Activated CD8-positive, alpha-beta T cell treated with anti-CD3 and anti-CD28 coated beads for 36 hours (primary cell): Measurements from ENCODE around the gene DBF4B. TPM values are rescaled to one million over a fixed set of nuclear protein-coding genes. Genes with fewer than 3 reads are reported as not detected.
"Not testable (repeated sequence)": the region's sequence is repeated elsewhere in the genome, so short reads cannot be mapped to it uniquely, and the experiment has no call there.

Source experiments
- ATAC-seq: fragments of 200-7000 bp; cut with Tn5 transposase; one replicate; pipeline ENCODE4 v1.10.0; 2021; ENCODE audit warnings: mild to moderate bottlenecking, moderate library complexity
- CTCF ChIA-PET: fragments of 350-600 bp; sonication (Branson Sonifier 250); formaldehyde crosslinking; loops from one replicate; lab custom pipeline; 2021; ENCODE audit warnings: antibody characterized with exemption; lab: Charles Lee
- POLR2A ChIA-PET: fragments of 350-600 bp; sonication (Branson Sonifier 250); formaldehyde crosslinking; loops from one replicate; lab custom pipeline; 2021; ENCODE audit warnings: antibody characterized with exemption; lab: Charles Lee
- DNase-seq: peaks from one replicate; pipeline ENCODE4 v3.0.0-alpha.2; 2020
- H3K27ac Mint-ChIP-seq: one replicate; pipeline ENCODE4 v1.8.0; 2021; ENCODE audit warnings: mild to moderate bottlenecking, mixed read lengths
- H3K27me3 Mint-ChIP-seq: one replicate; pipeline ENCODE4 v1.8.0; 2021; ENCODE audit warnings: mixed read lengths
- H3K36me3 Mint-ChIP-seq: one replicate; pipeline ENCODE4 v1.8.0; 2021; ENCODE audit warnings: low read depth, mixed read lengths
- H3K4me1 Mint-ChIP-seq: one replicate; pipeline ENCODE4 v1.8.0; 2021; ENCODE audit warnings: low read depth, mixed read lengths
- H3K4me3 Mint-ChIP-seq: one replicate; pipeline ENCODE4 v1.8.0; 2021; ENCODE audit warnings: mild to moderate bottlenecking, moderate library complexity, mixed read lengths
- H3K9me3 Mint-ChIP-seq: one replicate; pipeline ENCODE4 v1.8.0; 2021; ENCODE audit warnings: mixed read lengths
- intact Hi-C: fragments of 100-400 bp; cut with micrococcal nuclease; formaldehyde crosslinking; loops from one replicate; pipeline ENCODE4 v1.10.0; 2022
- total RNA-seq, 2 experiments: library from RNA; stranded (reverse); gene quantifications; one replicate each; pipeline ENCODE4 v1.2.3, GENCODE V29; 2021
- TF ChIP-seq, protein P1 (sequence below): fragments of 200-600 bp; IDR thresholded peaks from one replicate; pipeline ENCODE4 v1.8.0; 2022; ENCODE audit warnings: antibody characterized with exemption, mild to moderate bottlenecking

Gene DBF4B
- total RNA-seq, 2 experiments from 2014 or later, result 23.3 to 25.5 TPM

DNA sequence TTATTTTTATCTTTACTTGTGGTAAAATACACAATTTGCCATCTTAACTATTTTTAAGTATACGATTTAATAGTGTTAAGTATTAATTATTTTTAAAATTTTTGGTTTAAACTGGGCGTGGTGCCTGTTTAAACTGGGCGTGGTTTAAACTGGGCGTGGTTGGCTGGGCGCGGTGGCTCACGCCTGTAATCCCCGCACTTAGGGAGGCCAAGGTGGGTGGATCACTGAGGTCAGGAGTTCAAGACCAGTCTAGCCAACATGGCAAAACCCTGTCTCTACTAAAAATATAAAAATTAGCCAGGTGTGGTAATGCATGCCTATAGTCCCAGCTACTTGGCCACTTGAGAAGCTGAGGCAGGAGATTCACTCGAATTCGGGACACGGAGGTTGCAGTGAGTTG, 14.9 kb upstream of the DBF4B start:
- ChIA-PET POLR2A (no interaction called here), CTCF (interaction anchor here (0.9 kb wide), 1 partner anchor 18 kb away, joined by 3 read pairs; no protein-coding TSS in a partner anchor)
- no peak for DNase-seq
- Mint-ChIP-seq H3K9me3 (no peaks in the 10 kb centered on the region), H3K27me3 (no peaks in the 10 kb centered on the region), H3K4me1 (peaks cover 4% of the 10 kb centered on the region), H3K36me3 (no peaks in the 10 kb centered on the region), H3K4me3 (no peak overlapping the region), H3K27ac (no peak overlapping the region)
- TF ChIP-seq, protein P1, sequence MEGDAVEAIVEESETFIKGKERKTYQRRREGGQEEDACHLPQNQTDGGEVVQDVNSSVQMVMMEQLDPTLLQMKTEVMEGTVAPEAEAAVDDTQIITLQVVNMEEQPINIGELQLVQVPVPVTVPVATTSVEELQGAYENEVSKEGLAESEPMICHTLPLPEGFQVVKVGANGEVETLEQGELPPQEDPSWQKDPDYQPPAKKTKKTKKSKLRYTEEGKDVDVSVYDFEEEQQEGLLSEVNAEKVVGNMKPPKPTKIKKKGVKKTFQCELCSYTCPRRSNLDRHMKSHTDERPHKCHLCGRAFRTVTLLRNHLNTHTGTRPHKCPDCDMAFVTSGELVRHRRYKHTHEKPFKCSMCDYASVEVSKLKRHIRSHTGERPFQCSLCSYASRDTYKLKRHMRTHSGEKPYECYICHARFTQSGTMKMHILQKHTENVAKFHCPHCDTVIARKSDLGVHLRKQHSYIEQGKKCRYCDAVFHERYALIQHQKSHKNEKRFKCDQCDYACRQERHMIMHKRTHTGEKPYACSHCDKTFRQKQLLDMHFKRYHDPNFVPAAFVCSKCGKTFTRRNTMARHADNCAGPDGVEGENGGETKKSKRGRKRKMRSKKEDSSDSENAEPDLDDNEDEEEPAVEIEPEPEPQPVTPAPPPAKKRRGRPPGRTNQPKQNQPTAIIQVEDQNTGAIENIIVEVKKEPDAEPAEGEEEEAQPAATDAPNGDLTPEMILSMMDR, result no peak
- ATAC-seq, result no peak
- intact Hi-C loops, result no loop called here

DNA sequence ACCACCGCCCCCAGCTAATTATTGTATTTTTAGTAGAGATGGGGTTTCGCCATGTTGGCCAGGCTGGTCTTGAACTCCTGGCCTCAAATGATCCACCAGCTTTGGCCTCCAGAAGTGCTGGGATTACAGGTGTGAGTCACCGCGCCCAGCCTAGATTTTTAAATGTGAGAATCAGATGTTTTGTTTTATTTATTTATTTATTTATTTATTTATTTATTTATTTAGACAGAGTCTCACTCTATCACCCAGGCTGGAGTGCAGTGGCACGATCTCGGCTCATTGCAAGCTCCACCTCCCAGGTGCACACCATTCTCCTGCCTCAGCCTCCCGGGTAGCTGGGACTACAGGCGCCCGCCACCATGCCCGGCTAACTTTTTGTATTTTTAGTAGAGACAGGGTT, 8.2 kb upstream of the DBF4B start:
- H3K4me3 Mint-ChIP-seq, intact Hi-C loops, H3K27me3 Mint-ChIP-seq, H3K4me1 Mint-ChIP-seq, H3K9me3 Mint-ChIP-seq, DNase-seq, ATAC-seq, H3K27ac Mint-ChIP-seq, H3K36me3 Mint-ChIP-seq: not testable (repeated sequence)
- POLR2A ChIA-PET, result interaction anchor here (0.8 kb wide), 1 partner anchor 74 kb away, joined by 3 read pairs; no protein-coding TSS in a partner anchor
- CTCF ChIA-PET, result interaction anchor here (1.3 kb wide), 1 partner anchor 166 kb away, joined by 3 read pairs; no protein-coding TSS in a partner anchor

DNA sequence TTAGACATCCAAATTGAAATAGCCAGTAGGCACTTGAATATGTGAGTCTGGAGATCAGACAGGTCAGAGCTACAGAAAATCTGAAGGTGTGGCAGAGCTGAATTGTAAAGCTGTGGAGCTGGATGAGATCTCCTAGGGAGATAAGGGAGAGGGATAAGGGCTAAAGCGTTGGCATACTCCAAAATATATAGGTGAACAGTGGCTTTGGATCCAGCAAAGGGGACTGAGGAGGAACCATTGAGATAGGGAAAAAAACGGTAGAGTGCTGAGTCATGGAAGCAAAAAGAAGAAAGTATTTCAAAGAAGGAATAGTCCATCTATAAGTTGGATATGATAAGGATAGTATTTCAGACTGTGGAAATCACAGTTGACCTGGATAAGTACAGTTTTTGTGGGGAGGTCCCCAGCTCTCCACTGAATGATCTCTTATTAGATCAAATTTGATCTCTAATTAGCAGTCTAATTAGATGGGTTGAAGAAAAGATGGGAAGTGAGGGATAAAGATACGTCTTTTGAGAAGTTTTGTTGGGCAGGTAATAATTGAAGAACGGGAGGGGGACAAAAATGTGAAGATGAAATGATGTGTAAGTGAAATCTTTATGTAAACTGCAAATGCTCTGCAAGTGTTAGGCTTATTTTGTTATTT, 587 bp upstream of the DBF4B start:
- ChIA-PET POLR2A (interaction anchor here (0.9 to 2.3 kb wide), 6 partner anchors 17 to 70 kb away, joined by 3 to 13 read pairs (median 4); no protein-coding TSS in a partner anchor), CTCF (interaction anchor here (1.4 to 1.5 kb wide), 3 partner anchors 9 to 72 kb away, joined by 3 to 10 read pairs (median 3); no protein-coding TSS in a partner anchor)
- DNase-seq (no peak), ATAC-seq (no peak)
- Mint-ChIP-seq H3K4me3 (no peak overlapping the region), H3K4me1 (peaks cover 5% of the 10 kb centered on the region), H3K36me3 (no peaks in the 10 kb centered on the region), H3K9me3 (no peaks in the 10 kb centered on the region), H3K27ac (no peak overlapping the region), H3K27me3 (peaks cover 2% of the 10 kb centered on the region)
- TF ChIP-seq, protein P1, result no peak
- intact Hi-C loops, result no loop called here

GRCh38 chr17:44719444-44719843, 11.0 kb downstream of the DBF4B start:
- TF ChIP-seq, protein P1, result no peak
- no peaks in the 10 kb centered on the region for H3K27me3 Mint-ChIP-seq
- no peak overlapping the region for H3K27ac Mint-ChIP-seq
- H3K9me3 Mint-ChIP-seq, result no peaks in the 10 kb centered on the region
- peaks cover 18% of the 10 kb centered on the region for H3K36me3 Mint-ChIP-seq
- intact Hi-C loops, result no loop called here
- no peaks in the 10 kb centered on the region for H3K4me1 Mint-ChIP-seq
- CTCF ChIA-PET, result no interaction called here
- no peak for DNase-seq
- no peak for ATAC-seq
- no peak overlapping the region for H3K4me3 Mint-ChIP-seq
- POLR2A ChIA-PET, result no interaction called here

GRCh38 chr17:44722254-44722653, 13.8 kb downstream of the DBF4B start:
- ATAC-seq (no peak), DNase-seq (no peak)
- Mint-ChIP-seq H3K27ac (no peak overlapping the region), H3K4me1 (no peaks in the 10 kb centered on the region), H3K36me3 (peaks cover 18% of the 10 kb centered on the region), H3K4me3 (no peak overlapping the region), H3K27me3 (no peaks in the 10 kb centered on the region), H3K9me3 (no peaks in the 10 kb centered on the region)
- ChIA-PET CTCF (interaction anchor here (1.0 to 1.2 kb wide), 2 partner anchors 38 to 189 kb away, joined by 3 read pairs; no protein-coding TSS in a partner anchor), POLR2A (interaction anchor here (0.8 kb wide), 1 partner anchor 14 kb away, joined by 4 read pairs; no protein-coding TSS in a partner anchor)
- TF ChIP-seq, protein P1, result no peak
- intact Hi-C loops, result no loop called here

- intact Hi-C loops, H3K27ac Mint-ChIP-seq, H3K4me1 Mint-ChIP-seq, H3K4me3 Mint-ChIP-seq, CTCF ChIA-PET, ATAC-seq, H3K27me3 Mint-ChIP-seq, H3K9me3 Mint-ChIP-seq, DNase-seq: not testable (repeated sequence)
- H3K36me3 Mint-ChIP-seq, result peaks cover 16% of the 10 kb centered on the region
- POLR2A ChIA-PET, result interaction anchor here (1.0 kb wide), 2 partner anchors 17 to 240 kb away, joined by 3 read pairs; no protein-coding TSS in a partner anchor
These were observed 17.7 kb downstream of the DBF4B start for GRCh38 chr17:44726121-44726520.
